Natural killer cell (primary cell): ENCODE data around the gene SEMA3B. TPM values are rescaled to one million over a fixed set of nuclear protein-coding genes. Genes with fewer than 3 reads are reported as not detected.

Source experiments
- ATAC-seq, 3 donors: fragments of 150-1000 bp in 2 of 3; fragments of 200-7000 bp in 1 of 3; cut with Tn5 transposase; 1 replicate in 1 of 3; 2 replicates in 2 of 3; pipeline ENCODE4 v1.10.0; 2021; ENCODE audit warnings: mild to moderate bottlenecking in 2 of 3, moderate library complexity in 2 of 3
- DNase-seq, 2 donors: peaks; one replicate each; pipeline versions ENCODE4 v3.0.0 to v3.0.0-alpha.2; 2013 to 2021; ENCODE audit warnings: mixed read lengths in 1 of 2
- H3K27ac ChIP-seq: one replicate; pipeline ENCODE4 v1.5.1; 2013; ENCODE audit warnings: mild to moderate bottlenecking, low read length
- H3K27me3 ChIP-seq: one replicate; pipeline ENCODE4 v1.6.1; 2013; ENCODE audit warnings: low read length; ENCODE audit not compliant: control insufficient read depth, insufficient read depth
- H3K36me3 ChIP-seq: one replicate; pipeline ENCODE4 v1.6.1; 2013; ENCODE audit warnings: low read length; ENCODE audit not compliant: control insufficient read depth, insufficient read depth
- H3K4me1 ChIP-seq: one replicate; pipeline ENCODE4 v1.6.1; 2013; ENCODE audit warnings: low read length; ENCODE audit not compliant: control insufficient read depth, insufficient read depth
- H3K4me3 ChIP-seq: one replicate; pipeline ENCODE4 v1.5.1; 2013; ENCODE audit warnings: low read length
- H3K9me3 ChIP-seq: one replicate; pipeline ENCODE4 v1.6.1; 2013; ENCODE audit warnings: low read length; ENCODE audit not compliant: control insufficient read depth, insufficient read depth
- H3K27ac Mint-ChIP-seq, 2 donors: one replicate each; pipeline ENCODE4 v1.8.0; 2022; ENCODE audit warnings: mild to moderate bottlenecking in 2 of 2, mixed read lengths in 2 of 2, moderate library complexity in 1 of 2
- H3K27me3 Mint-ChIP-seq, 2 donors: one replicate each; pipeline ENCODE4 v1.8.0; 2022; ENCODE audit warnings: low read depth in 2 of 2, mixed read lengths in 2 of 2
- H3K36me3 Mint-ChIP-seq: one replicate; pipeline ENCODE4 v1.8.0; 2022; ENCODE audit warnings: mixed read lengths
- H3K4me1 Mint-ChIP-seq, 2 donors: one replicate each; pipeline ENCODE4 v1.8.0; 2022; ENCODE audit warnings: mixed read lengths in 2 of 2
- H3K4me3 Mint-ChIP-seq: one replicate; pipeline ENCODE4 v1.8.0; 2022; ENCODE audit warnings: mild to moderate bottlenecking, moderate library complexity, mixed read lengths
- H3K9me3 Mint-ChIP-seq, 2 donors: one replicate each; pipeline ENCODE4 v1.8.0; 2022; ENCODE audit warnings: mixed read lengths in 2 of 2
- CTCF ChIP-seq: fragments of 200-600 bp; IDR thresholded peaks from one replicate; pipeline ENCODE4 v1.8.0; 2022; ENCODE audit warnings: antibody characterized with exemption
- WGBS: methylation state at CpG from one replicate; pipeline ENCODE4 v1.1.7; 2013; ENCODE audit warnings: missing lambda C conversion rate; ENCODE audit not compliant: insufficient coverage; 5-methylcytosine and 5-hydroxymethylcytosine counted together
- intact Hi-C: fragments of 100-400 bp; cut with micrococcal nuclease; formaldehyde crosslinking; loops from one replicate; pipeline ENCODE4 v1.14.2; 2022
- total RNA-seq, 4 donors: library from RNA; stranded (reverse); fragments of 120-200 nt in 1 of 4; gene quantifications; one replicate each; pipeline versions ENCODE4 v1.2.3 to v1.2.4, GENCODE V29; 2013 to 2022

Gene SEMA3B
- total RNA-seq, 3 donors from 2014 or later (not counting 1 experiment from before 2014, with no cell fraction given): 0.97 to 2.0 (median 0.99) TPM

- no peak for TF ChIP-seq CTCF
- H3K36me3 ChIP-seq: peaks cover 23% of the 10 kb centered on the region
- Mint-ChIP-seq H3K9me3 (no peaks in the 10 kb centered on the region), H3K4me1 (peaks cover 5 to 6% of the 10 kb centered on the region in 2 donors), H3K36me3 (no peaks in the 10 kb centered on the region), H3K4me3 (no peak overlapping the region), H3K27ac (no peak overlapping the region), H3K27me3 (no peaks in the 10 kb centered on the region)
- H3K4me3 ChIP-seq: no peak overlapping the region
- H3K27ac ChIP-seq: no peak overlapping the region
- ATAC-seq (no peak), DNase-seq (no peak)
- WGBS: 94% methylated on average over 27 of the region's 28 CpGs
- intact Hi-C loops: no loop called here
- no peaks in the 10 kb centered on the region for H3K27me3 ChIP-seq
- peaks cover 6% of the 10 kb centered on the region for H3K4me1 ChIP-seq
- no peaks in the 10 kb centered on the region for H3K9me3 ChIP-seq
Measured at GRCh38 chr3:50286322-50287227, 17.6 kb downstream of the SEMA3B start.

- peaks cover 6 to 10% of the 10 kb centered on the region in 2 donors for H3K4me1 Mint-ChIP-seq
- H3K4me3 Mint-ChIP-seq: no peak overlapping the region
- no peak for TF ChIP-seq CTCF
- H3K36me3 ChIP-seq: peaks cover 23% of the 10 kb centered on the region
- WGBS: 92% methylated on average over 1 of the region's 1 CpG
- DNase-seq (no peak), ATAC-seq (no peak)
- H3K27me3 Mint-ChIP-seq: no peaks in the 10 kb centered on the region
- H3K27ac ChIP-seq: no peak overlapping the region
- no peaks in the 10 kb centered on the region for H3K9me3 ChIP-seq
- H3K4me3 ChIP-seq: no peak overlapping the region
- peaks cover 11% of the 10 kb centered on the region for H3K4me1 ChIP-seq
- no peaks in the 10 kb centered on the region for H3K27me3 ChIP-seq
- H3K9me3 Mint-ChIP-seq: no peaks in the 10 kb centered on the region
- no peaks in the 10 kb centered on the region for H3K36me3 Mint-ChIP-seq
- intact Hi-C loops: no loop called here
- H3K27ac Mint-ChIP-seq: no peak overlapping the region
Measured at GRCh38 chr3:50287262-50287661, 18.3 kb downstream of the SEMA3B start.

- Histone ChIP-seq H3K4me1 (peaks cover 18% of the 10 kb centered on the region), H3K4me3 (no peak overlapping the region), H3K36me3 (peaks cover 23% of the 10 kb centered on the region), H3K27me3 (no peaks in the 10 kb centered on the region), H3K27ac (no peak overlapping the region), H3K9me3 (no peaks in the 10 kb centered on the region)
- no peak for TF ChIP-seq CTCF
- Mint-ChIP-seq H3K27ac (no peak overlapping the region), H3K4me3 (no peak overlapping the region), H3K4me1 (peaks cover 15 to 18% of the 10 kb centered on the region in 2 donors), H3K36me3 (no peaks in the 10 kb centered on the region), H3K9me3 (no peaks in the 10 kb centered on the region), H3K27me3 (no peaks in the 10 kb centered on the region)
- intact Hi-C loops: no loop called here
- no peak for DNase-seq
- no peak for ATAC-seq
- 97% methylated on average over 23 of the region's 23 CpGs for WGBS
Measured at GRCh38 chr3:50288387-50289007, 19.6 kb downstream of the SEMA3B start.
